Measurements from ENCODE around the gene MINDY2. TPM values are rescaled to one million over a fixed set of nuclear protein-coding genes. Genes with fewer than 3 reads are reported as not detected.

MINDY2 gene
- total and polyA plus RNA-seq, 4 donors, result 1.5 to 7.0 (median 5.1) TPM

GRCh38 chr15:58886921-58887320 is 115.8 kb downstream of the MINDY2 start:
- no peaks in the 10 kb centered on the region for H3K9me3 ChIP-seq (ENCODE audit: control insufficient read depth in 4 of 4, low read length in 3 of 4)
- no peak overlapping the region for H3K4me3 ChIP-seq (ENCODE audit: low read depth in 1 of 3, low read length in 3 of 3)
- TF ChIP-seq RXRA (IDR thresholded peaks at IDR 0.05) (no peak), SP1 (IDR thresholded peaks at IDR 0.05) (no peak), RAD21 (IDR thresholded peaks at IDR 0.05) (no peak), FOXA2 (IDR thresholded peaks at IDR 0.05) (no peak)
- 97% methylated on average over 12 of the region's 12 CpGs for WGBS
- no peaks in the 10 kb centered on the region for H3K4me1 ChIP-seq (ENCODE audit: control insufficient read depth in 4 of 4, insufficient read depth in 4 of 4, low read length in 3 of 4)
- H3K9ac ChIP-seq (ENCODE audit: low read depth in 1 of 2, low read length in 2 of 2), result no peak overlapping the region
- peaks cover 9 to 82% (median 66%) of the 10 kb centered on the region in 4 donors for H3K36me3 ChIP-seq (ENCODE audit: control insufficient read depth in 4 of 4, insufficient read depth in 3 of 4, low read depth in 1 of 4, low read length in 3 of 4)
- H3K27me3 ChIP-seq (ENCODE audit: control insufficient read depth in 4 of 4, insufficient read depth in 4 of 4, low read length in 3 of 4), result no peaks in the 10 kb centered on the region
- DNase-seq (ENCODE audit: low spot score), result no peak
- no peak overlapping the region for H3K27ac ChIP-seq (ENCODE audit: low read depth in 1 of 2, low read length in 2 of 2)

GRCh38 chr15:58889363-58889762 is 118.3 kb downstream of the MINDY2 start:
- H3K9me3 ChIP-seq (ENCODE audit: control insufficient read depth in 4 of 4, low read length in 3 of 4), result no peaks in the 10 kb centered on the region
- H3K4me1 ChIP-seq (ENCODE audit: control insufficient read depth in 4 of 4, insufficient read depth in 4 of 4, low read length in 3 of 4), result no peaks in the 10 kb centered on the region
- peaks cover 7 to 87% (median 72%) of the 10 kb centered on the region in 4 donors for H3K36me3 ChIP-seq (ENCODE audit: control insufficient read depth in 4 of 4, insufficient read depth in 3 of 4, low read depth in 1 of 4, low read length in 3 of 4)
- DNase-seq (ENCODE audit: low spot score), result no peak
- H3K27ac ChIP-seq (ENCODE audit: low read depth in 1 of 2, low read length in 2 of 2), result no peak overlapping the region
- WGBS, result 95% methylated on average over 7 of the region's 7 CpGs
- H3K27me3 ChIP-seq (ENCODE audit: control insufficient read depth in 4 of 4, insufficient read depth in 4 of 4, low read length in 3 of 4), result no peaks in the 10 kb centered on the region
- TF ChIP-seq TAF1 (conservative IDR thresholded peaks at IDR 0.05), result no peak
- no peak for TF ChIP-seq ATF3 (IDR thresholded peaks at IDR 0.05)
- no peak for TF ChIP-seq GABPA (IDR thresholded peaks at IDR 0.05 in 1 of 2, conservative IDR thresholded peaks at IDR 0.05 in 1 of 2)
- no peak for TF ChIP-seq HNF4A (conservative IDR thresholded peaks at IDR 0.05)
- no peak for TF ChIP-seq JUND (IDR thresholded peaks at IDR 0.05)
- no peak for TF ChIP-seq FOXA2 (IDR thresholded peaks at IDR 0.05)
- no peak for TF ChIP-seq RXRA (IDR thresholded peaks at IDR 0.05)
- no peak for TF ChIP-seq SP1 (IDR thresholded peaks at IDR 0.05)
- no peak overlapping the region for H3K4me3 ChIP-seq (ENCODE audit: low read depth in 1 of 3, low read length in 3 of 3)
- no peak overlapping the region for H3K9ac ChIP-seq (ENCODE audit: low read depth in 1 of 2, low read length in 2 of 2)

GRCh38 chr15:58898150-58898680 is 127.1 kb downstream of the MINDY2 start:
- 90% methylated on average over 1 of the region's 1 CpG for WGBS
- Histone ChIP-seq H3K27me3 (ENCODE audit: control insufficient read depth in 4 of 4, insufficient read depth in 4 of 4, low read length in 3 of 4) (no peaks in the 10 kb centered on the region), H3K9me3 (ENCODE audit: control insufficient read depth in 4 of 4, low read length in 3 of 4) (no peaks in the 10 kb centered on the region), H3K27ac (ENCODE audit: low read depth in 1 of 2, low read length in 2 of 2) (no peak overlapping the region), H3K4me3 (ENCODE audit: low read depth in 1 of 3, low read length in 3 of 3) (no peak overlapping the region), H3K4me1 (ENCODE audit: control insufficient read depth in 4 of 4, insufficient read depth in 4 of 4, low read length in 3 of 4) (no peaks in the 10 kb centered on the region), H3K36me3 (ENCODE audit: control insufficient read depth in 4 of 4, insufficient read depth in 3 of 4, low read depth in 1 of 4, low read length in 3 of 4) (peaks cover 7 to 51% (median 42%) of the 10 kb centered on the region in 4 donors), H3K9ac (ENCODE audit: low read depth in 1 of 2, low read length in 2 of 2) (no peak overlapping the region)
- no peak for DNase-seq (ENCODE audit: low spot score)
- TF ChIP-seq TAF1 (conservative IDR thresholded peaks at IDR 0.05) (no peak), NR2F2 (IDR thresholded peaks at IDR 0.05) (no peak), ATF3 (IDR thresholded peaks at IDR 0.05) (no peak), MAX (IDR thresholded peaks at IDR 0.05) (no peak), RXRA (IDR thresholded peaks at IDR 0.05) (no peak), SP1 (IDR thresholded peaks at IDR 0.05) (no peak)

GRCh38 chr15:58900631-58901030 is 129.5 kb downstream of the MINDY2 start:
- Histone ChIP-seq H3K27ac (ENCODE audit: low read depth in 1 of 2, low read length in 2 of 2) (no peak overlapping the region), H3K9me3 (ENCODE audit: control insufficient read depth in 4 of 4, low read length in 3 of 4) (no peaks in the 10 kb centered on the region), H3K36me3 (ENCODE audit: control insufficient read depth in 4 of 4, insufficient read depth in 3 of 4, low read depth in 1 of 4, low read length in 3 of 4) (peaks cover 7 to 35% (median 26%) of the 10 kb centered on the region in 4 donors), H3K27me3 (ENCODE audit: control insufficient read depth in 4 of 4, insufficient read depth in 4 of 4, low read length in 3 of 4) (no peaks in the 10 kb centered on the region), H3K4me3 (ENCODE audit: low read depth in 1 of 3, low read length in 3 of 3) (no peak overlapping the region), H3K9ac (ENCODE audit: low read depth in 1 of 2, low read length in 2 of 2) (no peak overlapping the region), H3K4me1 (ENCODE audit: control insufficient read depth in 4 of 4, insufficient read depth in 4 of 4, low read length in 3 of 4) (no peaks in the 10 kb centered on the region)
- WGBS, result 94% methylated on average over 3 of the region's 3 CpGs
- DNase-seq (ENCODE audit: low spot score), result no peak
- TF ChIP-seq ZBTB33 (IDR thresholded peaks at IDR 0.05) (no peak), EGR1 (IDR thresholded peaks at IDR 0.05; ENCODE audit: low read depth in 2 of 2) (no peak), MAX (IDR thresholded peaks at IDR 0.05) (no peak), TAF1 (conservative IDR thresholded peaks at IDR 0.05) (no peak), JUND (IDR thresholded peaks at IDR 0.05) (no peak), RXRA (IDR thresholded peaks at IDR 0.05) (no peak), NR2F2 (IDR thresholded peaks at IDR 0.05) (no peak), YY1 (IDR thresholded peaks at IDR 0.05) (no peak), ATF3 (IDR thresholded peaks at IDR 0.05) (no peak), CTCF (IDR thresholded peaks at IDR 0.05; ENCODE audit: low read depth, low read length, missing input control) (no peak)

Data from liver (tissue), 9 donors.